ENCODE results near the gene CASK. TPM values are rescaled to one million over a fixed set of nuclear protein-coding genes. Genes with fewer than 3 reads are reported as not detected.
A peak's percentile ranks its signal among the peaks of the same experiment; 100 is the strongest.

Gene CASK
- total and polyA plus RNA-seq, 2 of the 13 experiments (the other 11 are each of a cell fraction or from before 2014, with no cell fraction given) = 14.5 to 16.0 TPM

- TF ChIP-seq PHF8 (CRISPR knock-in tag; IDR thresholded peaks at IDR 0.05) = 0 out of 2 replicates have a peak, but pooled peaks have one; percentile 45
- TF ChIP-seq ZNF687 (CRISPR knock-in tag; IDR thresholded peaks at IDR 0.05) = peak; percentile 51
- TF ChIP-seq FOXP4 (CRISPR knock-in tag; IDR thresholded peaks at IDR 0.05) = no peak
- peak; percentile 16; the same call in 1 of the 2 replicates for TF ChIP-seq GABPB1 (CRISPR knock-in tag; IDR thresholded peaks at IDR 0.05)
- peak; percentile 70 for TF ChIP-seq SKI (IDR thresholded peaks at IDR 0.05; ENCODE audit: partially characterized antibody)
- TF ChIP-seq ZNF574 (CRISPR knock-in tag; IDR thresholded peaks at IDR 0.05) = peak; percentile 45; the same call in 1 of the 2 replicates
- peak; percentile 13; the same call in 1 of the 2 replicates for TF ChIP-seq ARID4A (CRISPR knock-in tag; IDR thresholded peaks at IDR 0.05; ENCODE audit: borderline replicate concordance)
- TF ChIP-seq SP1 (IDR thresholded peaks at IDR 0.05) = no peak
- peak; percentile 44; the same call in 1 of the 2 replicates for TF ChIP-seq SP1 (CRISPR knock-in tag; IDR thresholded peaks at IDR 0.05)
- TF ChIP-seq ZNF777 (CRISPR knock-in tag; IDR thresholded peaks at IDR 0.05) = 0 out of 2 replicates have a peak, but pooled peaks have one; percentile 54
- peak; percentile 47; the same call in 1 of the 2 replicates for TF ChIP-seq TARDBP (CRISPR knock-in tag; IDR thresholded peaks at IDR 0.05)
- TF ChIP-seq RBAK (CRISPR knock-in tag; IDR thresholded peaks at IDR 0.05) = no peak
- no peak for TF ChIP-seq ATF7-NPFF (CRISPR knock-in tag; IDR thresholded peaks at IDR 0.05; ENCODE audit: low read depth)
- TF ChIP-seq CREB1 (IDR thresholded peaks at IDR 0.05) = peak; percentile 13; the same call in 1 of the 2 replicates
- no peak for TF ChIP-seq CREB1 (CRISPR knock-in tag; IDR thresholded peaks at IDR 0.05)
- peak; percentile 11; the same call in 1 of the 2 replicates for TF ChIP-seq STAG1 (CRISPR knock-in tag; IDR thresholded peaks at IDR 0.05)
These were observed at the start of gene CASK (continued) for GRCh38 chrX:41923211-41923977.

All from HepG2 (cell line).